SKM-1 treated with dmso at 0.1 percent for 144 hours (cell line): ENCODE data around the gene EFEMP2.
"Not testable (repeated sequence)": the region's sequence is repeated elsewhere in the genome, so short reads cannot be mapped to it uniquely, and the experiment has no call there.

Experiments used
- DNase-seq: peaks from one replicate; lab custom pipeline; 2025; ENCODE audit not compliant: unreplicated experiment; lab: John Stamatoyannopoulos, UW

EFEMP2 gene

GRCh38 chr11:65856689-65857499, 15.7 kb downstream of the EFEMP2 start:
- DNase-seq, result peak; percentile 84

- DNase-seq, result no peak
Observed at GRCh38 chr11:65855927-65856363, 16.7 kb downstream of the EFEMP2 start.

- no peak for DNase-seq
Observed at GRCh38 chr11:65854852-65855837, 17.5 kb downstream of the EFEMP2 start.

- no peak for DNase-seq
Observed at GRCh38 chr11:65854161-65854592, 18.4 kb downstream of the EFEMP2 start.

- no peak for DNase-seq
Observed at GRCh38 chr11:65853246-65853979, 19.2 kb downstream of the EFEMP2 start.

GRCh38 chr11:65852508-65853245, 19.9 kb downstream of the EFEMP2 start:
- no peak for DNase-seq

GRCh38 chr11:65851811-65852507, 20.6 kb downstream of the EFEMP2 start:
- DNase-seq, result no peak

GRCh38 chr11:65851083-65851579, 21.5 kb downstream of the EFEMP2 start:
- DNase-seq, result no peak

- DNase-seq, result no peak
Observed at GRCh38 chr11:65850217-65851082, 22.1 kb downstream of the EFEMP2 start.

- DNase-seq, result no peak
Observed at GRCh38 chr11:65849771-65850216, 22.8 kb downstream of the EFEMP2 start.

GRCh38 chr11:65849366-65849765, 23.2 kb downstream of the EFEMP2 start:
- DNase-seq, result no peak

GRCh38 chr11:65848693-65849092, 23.9 kb downstream of the EFEMP2 start:
- not testable (repeated sequence) for DNase-seq

- no peak for DNase-seq
Observed at GRCh38 chr11:65847746-65848145, 24.9 kb downstream of the EFEMP2 start.

GRCh38 chr11:65844231-65844872, 28.2 kb downstream of the EFEMP2 start:
- DNase-seq, result no peak

- no peak for DNase-seq
Observed at GRCh38 chr11:65843811-65844210, 28.8 kb downstream of the EFEMP2 start.

GRCh38 chr11:65842144-65842543, 30.5 kb downstream of the EFEMP2 start:
- DNase-seq, result no peak

- no peak for DNase-seq
Observed at GRCh38 chr11:65834202-65834601, 38.4 kb downstream of the EFEMP2 start.
